Activated naive CD4-positive, alpha-beta T cell treated with anti-CD3 and anti-CD28 coated beads for 36 hours (primary cell): Measurements from ENCODE around the gene PRKCE. TPM values are rescaled to one million over a fixed set of nuclear protein-coding genes. Genes with fewer than 3 reads are reported as not detected.

ENCODE experiments used
- CTCF ChIA-PET: fragments of 350-600 bp; sonication (Branson Sonifier 250); formaldehyde crosslinking; loops from one replicate; lab custom pipeline; 2021; ENCODE audit warnings: antibody characterized with exemption; lab: Charles Lee
- DNase-seq: peaks from one replicate; pipeline ENCODE4 v3.0.0-alpha.2; 2020
- H3K27ac Mint-ChIP-seq: one replicate; pipeline ENCODE4 v1.8.0; 2021; ENCODE audit warnings: mild to moderate bottlenecking, mixed read lengths
- H3K27me3 Mint-ChIP-seq: one replicate; pipeline ENCODE4 v1.8.0; 2021; ENCODE audit warnings: low read depth, mixed read lengths
- H3K36me3 Mint-ChIP-seq: one replicate; pipeline ENCODE4 v1.8.0; 2021; ENCODE audit warnings: low read depth, mixed read lengths
- H3K4me1 Mint-ChIP-seq: one replicate; pipeline ENCODE4 v1.8.0; 2021; ENCODE audit warnings: low read depth, mixed read lengths
- H3K4me3 Mint-ChIP-seq: one replicate; pipeline ENCODE4 v1.8.0; 2021; ENCODE audit warnings: mild to moderate bottlenecking, moderate library complexity, mixed read lengths
- H3K9me3 Mint-ChIP-seq: one replicate; pipeline ENCODE4 v1.8.0; 2021; ENCODE audit warnings: mixed read lengths
- intact Hi-C: fragments of 100-400 bp; cut with micrococcal nuclease; formaldehyde crosslinking; loops from one replicate; pipeline ENCODE4 v1.15.1; 2023
- total RNA-seq, 2 experiments: library from RNA; stranded (reverse); gene quantifications; one replicate each; pipeline ENCODE4 v1.2.3, GENCODE V29; 2021

PRKCE gene
- total RNA-seq, 2 experiments from 2014 or later: 9.4 to 10.6 TPM

GRCh38 chr2:45650851-45651414 lies 542 bp upstream of the PRKCE start:
- CTCF ChIA-PET: interaction anchor here (1.3 to 1.9 kb wide), 3 partner anchors 127 to 131 kb away, joined by 4 to 14 read pairs (median 7); no protein-coding TSS in a partner anchor
- intact Hi-C loops: loop anchor here (1.0 to 2.0 kb wide), 3 partner anchors 41 to 208 kb away; no protein-coding TSS in a partner anchor

GRCh38 chr2:45652090-45653031 lies 886 bp downstream of the PRKCE start:
- CTCF ChIA-PET: interaction anchor here (0.7 to 1.3 kb wide), 4 partner anchors 126 to 607 kb away, joined by 3 to 7 read pairs (median 5); no protein-coding TSS in a partner anchor
- intact Hi-C loops: no loop called here
- peaks cover 3% of the 10 kb centered on the region for H3K27me3 Mint-ChIP-seq
- H3K4me1 Mint-ChIP-seq: peaks cover 22% of the 10 kb centered on the region
- peaks cover 1% of the 10 kb centered on the region for H3K36me3 Mint-ChIP-seq
- peak overlapping the region; percentile 84 for H3K4me3 Mint-ChIP-seq
- no peak overlapping the region for H3K27ac Mint-ChIP-seq
- peak; percentile 37 for DNase-seq
- H3K9me3 Mint-ChIP-seq: no peaks in the 10 kb centered on the region

More at GRCh38 chr2:45650851-45651414, 542 bp upstream of the PRKCE start:
- Mint-ChIP-seq H3K36me3 (peaks cover 1% of the 10 kb centered on the region), H3K9me3 (no peaks in the 10 kb centered on the region), H3K27ac (peak overlapping the region; percentile 91), H3K4me1 (peaks cover 22% of the 10 kb centered on the region), H3K4me3 (peak overlapping the region; percentile 95), H3K27me3 (peaks cover 3% of the 10 kb centered on the region)
- DNase-seq: peak; percentile 93

- Mint-ChIP-seq H3K27ac (no peak overlapping the region), H3K9me3 (no peaks in the 10 kb centered on the region), H3K36me3 (peaks cover 1% of the 10 kb centered on the region), H3K4me3 (peak overlapping the region; percentile 84), H3K27me3 (peaks cover 3% of the 10 kb centered on the region), H3K4me1 (peaks cover 22% of the 10 kb centered on the region)
- CTCF ChIA-PET: interaction anchor here (0.7 to 1.8 kb wide), 5 partner anchors 9 to 606 kb away, joined by 3 to 7 read pairs (median 3); partner anchors contain the start of gene SRBD1
- intact Hi-C loops: no loop called here
- DNase-seq: no peak
Observed at GRCh38 chr2:45653122-45653913, 1.8 kb downstream of the PRKCE start.

GRCh38 chr2:45654250-45654649 lies 2.8 kb downstream of the PRKCE start:
- H3K36me3 Mint-ChIP-seq: peaks cover 1% of the 10 kb centered on the region
- peaks cover 3% of the 10 kb centered on the region for H3K27me3 Mint-ChIP-seq
- no peaks in the 10 kb centered on the region for H3K9me3 Mint-ChIP-seq
- no peak overlapping the region for H3K27ac Mint-ChIP-seq
- H3K4me3 Mint-ChIP-seq: no peak overlapping the region
- H3K4me1 Mint-ChIP-seq: peaks cover 21% of the 10 kb centered on the region
- intact Hi-C loops: no loop called here
- CTCF ChIA-PET: interaction anchor here (1.0 to 1.8 kb wide), 2 partner anchors 10 to 43 kb away, joined by 3 to 6 read pairs; partner anchors contain the start of gene SRBD1
- no peak for DNase-seq

GRCh38 chr2:45661828-45662227 lies 10.4 kb downstream of the PRKCE start:
- Mint-ChIP-seq H3K9me3 (no peaks in the 10 kb centered on the region), H3K27me3 (no peaks in the 10 kb centered on the region), H3K27ac (no peak overlapping the region), H3K36me3 (peaks cover 2% of the 10 kb centered on the region), H3K4me3 (no peak overlapping the region), H3K4me1 (peaks cover 4% of the 10 kb centered on the region)
- CTCF ChIA-PET: interaction anchor here (0.6 to 1.2 kb wide), 2 partner anchors 117 to 676 kb away, joined by 3 read pairs; no protein-coding TSS in a partner anchor
- intact Hi-C loops: no loop called here
- no peak for DNase-seq

- Mint-ChIP-seq H3K4me1 (peaks cover 7% of the 10 kb centered on the region), H3K4me3 (no peak overlapping the region), H3K27ac (no peak overlapping the region), H3K27me3 (no peaks in the 10 kb centered on the region), H3K9me3 (no peaks in the 10 kb centered on the region), H3K36me3 (peaks cover 2% of the 10 kb centered on the region)
- CTCF ChIA-PET: interaction anchor here (0.9 to 1.0 kb wide), 2 partner anchors 22 to 57 kb away, joined by 3 read pairs; no protein-coding TSS in a partner anchor
- intact Hi-C loops: no loop called here
- no peak for DNase-seq
Observed at GRCh38 chr2:45664635-45665261, 13.3 kb downstream of the PRKCE start.

GRCh38 chr2:45668509-45668908 lies 17.0 kb downstream of the PRKCE start:
- CTCF ChIA-PET: no interaction called here
- DNase-seq: no peak
- Mint-ChIP-seq H3K36me3 (peaks cover 2% of the 10 kb centered on the region), H3K4me3 (no peak overlapping the region), H3K27ac (no peak overlapping the region), H3K9me3 (no peaks in the 10 kb centered on the region), H3K4me1 (peaks cover 4% of the 10 kb centered on the region), H3K27me3 (no peaks in the 10 kb centered on the region)
- intact Hi-C loops: no loop called here

- Mint-ChIP-seq H3K27ac (no peak overlapping the region), H3K4me1 (peaks cover 4% of the 10 kb centered on the region), H3K4me3 (no peak overlapping the region), H3K27me3 (no peaks in the 10 kb centered on the region), H3K36me3 (peaks cover 2% of the 10 kb centered on the region), H3K9me3 (no peaks in the 10 kb centered on the region)
- no peak for DNase-seq
- intact Hi-C loops: no loop called here
- CTCF ChIA-PET: no interaction called here
Observed at GRCh38 chr2:45669032-45669486, 17.6 kb downstream of the PRKCE start.

- intact Hi-C loops: no loop called here
- CTCF ChIA-PET: no interaction called here
- peaks cover 2% of the 10 kb centered on the region for H3K36me3 Mint-ChIP-seq
- H3K9me3 Mint-ChIP-seq: no peaks in the 10 kb centered on the region
- H3K4me1 Mint-ChIP-seq: peaks cover 4% of the 10 kb centered on the region
- H3K27me3 Mint-ChIP-seq: no peaks in the 10 kb centered on the region
- H3K27ac Mint-ChIP-seq: no peak overlapping the region
- no peak for DNase-seq
- no peak overlapping the region for H3K4me3 Mint-ChIP-seq
Observed at GRCh38 chr2:45670646-45671045, 19.2 kb downstream of the PRKCE start.

- Mint-ChIP-seq H3K9me3 (no peaks in the 10 kb centered on the region), H3K4me3 (no peak overlapping the region), H3K27me3 (no peaks in the 10 kb centered on the region), H3K27ac (no peak overlapping the region), H3K4me1 (peaks cover 4% of the 10 kb centered on the region), H3K36me3 (no peaks in the 10 kb centered on the region)
- intact Hi-C loops: no loop called here
- CTCF ChIA-PET: interaction anchor here (0.7 kb wide), 1 partner anchor 108 kb away, joined by 3 read pairs; no protein-coding TSS in a partner anchor
- no peak for DNase-seq
Observed at GRCh38 chr2:45672138-45672537, 20.7 kb downstream of the PRKCE start.

GRCh38 chr2:45674035-45674816 lies 22.8 kb downstream of the PRKCE start:
- DNase-seq: no peak
- Mint-ChIP-seq H3K36me3 (no peaks in the 10 kb centered on the region), H3K4me3 (no peak overlapping the region), H3K27me3 (no peaks in the 10 kb centered on the region), H3K9me3 (no peaks in the 10 kb centered on the region), H3K4me1 (no peaks in the 10 kb centered on the region), H3K27ac (no peak overlapping the region)
- CTCF ChIA-PET: no interaction called here
- intact Hi-C loops: no loop called here
